Measurements from ENCODE around the gene FMNL1.

The FMNL1 gene

DNA sequence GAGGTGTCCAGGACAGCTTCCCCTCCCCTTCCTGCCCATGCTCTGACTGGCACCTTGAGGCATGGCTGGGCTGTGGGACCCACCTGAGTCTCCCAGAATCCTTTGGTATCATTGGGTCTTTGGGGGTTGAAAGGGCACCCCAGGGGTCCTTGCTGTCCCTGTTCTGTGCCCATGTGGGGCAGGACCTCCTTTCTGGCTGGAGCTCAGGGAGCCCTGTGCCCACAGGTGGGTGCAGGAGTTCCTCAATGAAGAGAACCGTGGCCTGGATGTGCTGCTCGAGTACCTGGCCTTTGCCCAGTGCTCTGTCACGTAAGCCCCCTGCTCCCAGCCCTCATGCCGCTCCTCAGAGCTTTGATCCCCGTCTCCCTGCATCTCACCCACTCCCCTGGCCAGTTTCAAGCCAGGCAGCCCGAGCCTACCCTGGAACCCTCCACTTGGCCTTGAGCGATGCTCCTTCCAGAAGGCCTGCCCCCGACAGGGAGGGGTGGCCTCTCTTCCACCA is 11.8 kb downstream of the FMNL1 start:
- Histone ChIP-seq H3K36me3 (ENCODE audit: control insufficient read depth in 4 of 4, insufficient read depth in 4 of 4, low read length in 3 of 4) (peaks cover 21 to 66% (median 52%) of the 10 kb centered on the region in 4 experiments), H3K27ac (ENCODE audit: insufficient read depth in 1 of 2, low read depth in 1 of 2, low read length in 2 of 2, poor library complexity in 1 of 2, severe bottlenecking in 2 of 2) (no peak overlapping the region), H3K9me3 (ENCODE audit: control extremely low read depth in 1 of 5, control insufficient read depth in 4 of 5, insufficient read depth in 2 of 5, low read depth in 1 of 5, low read length in 4 of 5) (no peaks in the 10 kb centered on the region), H3K4me1 (ENCODE audit: control extremely low read depth in 1 of 4, control insufficient read depth in 4 of 4, insufficient read depth in 4 of 4, low read length in 3 of 4) (peaks cover 11 to 65% (median 44%) of the 10 kb centered on the region in 4 experiments), H3K27me3 (replicated peaks in 2 of 5; ENCODE audit: control insufficient read depth in 4 of 5, insufficient read depth in 5 of 5, low read length in 4 of 5) (no peaks in the 10 kb centered on the region), H3K4me3 (ENCODE audit: control insufficient read depth in 1 of 7, extremely low read depth in 1 of 7, insufficient read depth in 4 of 7, low read depth in 2 of 7, low read length in 6 of 7) (no peak overlapping the region)
- POLR2A ChIA-PET: interaction anchor here (2.2 kb wide), 1 partner anchor 12 kb away, joined by 17 read pairs; the partner anchor contains the start of gene FMNL1
- 89% methylated on average over 8 of the region's 8 CpGs for WGBS (ENCODE audit: insufficient coverage)
- no peak for DNase-seq
- CTCF ChIA-PET: interaction anchor here (0.8 to 13.0 kb wide), 9 partner anchors 10 to 98 kb away, joined by 3 to 420 read pairs (median 6); partner anchors contain the start of genes ACBD4, FMNL1 and HEXIM1

DNA sequence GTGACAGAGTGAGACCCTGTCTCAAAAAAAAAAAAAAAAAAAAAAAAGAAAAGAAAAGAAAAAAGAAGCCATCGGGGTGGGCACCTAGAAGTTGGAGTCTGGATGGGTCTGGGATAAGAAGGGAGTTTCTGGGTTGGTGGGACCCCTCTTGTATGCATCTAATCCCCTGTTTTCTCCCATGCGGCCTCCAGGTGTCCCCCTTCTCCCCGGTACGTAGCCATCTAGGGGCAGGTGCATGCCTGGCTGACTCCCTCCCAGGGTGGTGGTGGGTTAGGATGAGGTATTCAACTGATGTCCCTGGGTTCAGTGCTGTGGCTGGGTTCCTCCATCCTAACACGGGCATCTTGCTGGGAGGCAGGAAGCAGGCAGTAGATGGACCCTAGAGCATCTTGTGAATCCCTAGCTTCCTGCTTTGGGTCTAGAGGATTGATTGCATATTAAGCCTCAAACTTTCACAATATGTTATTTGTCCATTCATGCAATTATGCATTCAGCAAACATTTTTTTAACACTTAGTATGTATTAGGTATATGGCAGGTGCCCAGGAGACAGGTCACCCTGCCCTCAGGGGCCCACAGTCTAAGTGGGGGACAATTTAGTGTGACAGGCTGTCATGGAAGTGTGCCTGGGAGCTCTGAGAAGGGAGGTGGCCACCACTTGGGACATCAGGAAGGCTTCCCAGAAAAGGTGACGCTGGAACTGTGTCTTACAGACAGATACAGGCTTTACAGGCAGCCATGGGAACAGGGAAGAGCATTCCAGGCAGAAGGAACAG is 13.1 kb downstream of the FMNL1 start:
- peak in 2 of 3 donors; percentile 63 to 64 for DNase-seq
- ChIA-PET CTCF (interaction anchor here (0.6 to 13.0 kb wide), 15 partner anchors 11 to 158 kb away, joined by 3 to 420 read pairs (median 5); partner anchors contain the start of gene FMNL1), POLR2A (interaction anchor here (1.1 to 2.3 kb wide), 3 partner anchors 9 to 28 kb away, joined by 3 to 31 read pairs (median 9); partner anchors contain the start of gene FMNL1)
- Histone ChIP-seq H3K27ac (ENCODE audit: insufficient read depth in 1 of 2, low read depth in 1 of 2, low read length in 2 of 2, poor library complexity in 1 of 2, severe bottlenecking in 2 of 2) (no peak overlapping the region), H3K4me3 (ENCODE audit: control insufficient read depth in 1 of 7, extremely low read depth in 1 of 7, insufficient read depth in 4 of 7, low read depth in 2 of 7, low read length in 6 of 7) (peak overlapping the region in 1 of 7 experiments; percentile 15), H3K27me3 (replicated peaks in 2 of 5; ENCODE audit: control insufficient read depth in 4 of 5, insufficient read depth in 5 of 5, low read length in 4 of 5) (no peaks in the 10 kb centered on the region), H3K9me3 (ENCODE audit: control extremely low read depth in 1 of 5, control insufficient read depth in 4 of 5, insufficient read depth in 2 of 5, low read depth in 1 of 5, low read length in 4 of 5) (no peaks in the 10 kb centered on the region), H3K4me1 (ENCODE audit: control extremely low read depth in 1 of 4, control insufficient read depth in 4 of 4, insufficient read depth in 4 of 4, low read length in 3 of 4) (peaks cover 11 to 52% (median 31%) of the 10 kb centered on the region in 4 experiments), H3K36me3 (ENCODE audit: control insufficient read depth in 4 of 4, insufficient read depth in 4 of 4, low read length in 3 of 4) (peaks cover 24 to 76% (median 65%) of the 10 kb centered on the region in 4 experiments)
- WGBS (ENCODE audit: insufficient coverage): 90% methylated on average over 1 of the region's 6 CpGs

DNA sequence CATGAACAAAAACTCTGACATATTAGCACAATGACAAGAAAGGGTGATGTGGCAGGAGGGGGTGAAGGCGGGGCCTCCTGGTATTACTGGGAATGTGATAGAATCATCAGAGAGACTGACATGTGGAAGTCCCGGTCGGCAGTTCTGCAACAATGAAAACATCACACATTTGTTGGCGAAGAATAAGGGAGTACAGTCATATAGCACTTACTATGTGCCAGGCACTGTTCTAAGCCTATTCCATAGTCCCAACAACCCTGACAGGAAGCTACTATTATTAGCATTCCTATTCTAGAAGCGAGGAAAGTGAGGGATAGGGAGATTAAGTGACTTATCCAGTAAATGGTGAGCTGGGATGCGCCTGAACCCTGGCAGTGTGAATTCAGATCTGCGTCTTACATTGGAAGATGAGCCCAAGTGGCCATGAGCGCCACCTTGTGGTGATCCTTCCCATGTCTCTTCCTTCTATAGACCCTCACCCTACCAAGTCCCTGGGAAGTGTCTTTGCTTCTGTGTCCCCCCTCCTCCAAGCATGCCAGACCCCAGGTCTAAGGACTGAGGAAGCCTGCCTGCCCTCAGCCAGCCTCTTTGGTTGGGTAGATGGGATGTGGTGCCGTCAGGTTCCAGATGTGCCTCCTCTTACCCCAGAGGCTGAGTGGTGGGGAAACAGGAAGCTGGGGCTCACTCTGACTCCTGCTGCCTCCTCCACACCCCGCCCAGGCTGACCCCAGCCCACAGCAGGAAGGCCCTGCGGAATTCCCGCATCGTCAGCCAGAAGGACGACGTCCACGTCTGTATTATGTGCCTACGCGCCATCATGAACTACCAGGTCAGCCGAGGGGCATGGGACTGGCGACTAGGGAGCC is 14.0 kb downstream of the FMNL1 start:
- DNase-seq: peak; percentile 82 to 90 (median 83)
- H3K4me3 ChIP-seq (ENCODE audit: control insufficient read depth in 1 of 7, extremely low read depth in 1 of 7, insufficient read depth in 4 of 7, low read depth in 2 of 7, low read length in 6 of 7): no peak overlapping the region
- WGBS (ENCODE audit: insufficient coverage): 76% methylated on average over 17 of the region's 20 CpGs
- H3K9me3 ChIP-seq (ENCODE audit: control extremely low read depth in 1 of 5, control insufficient read depth in 4 of 5, insufficient read depth in 2 of 5, low read depth in 1 of 5, low read length in 4 of 5): no peaks in the 10 kb centered on the region
- peaks cover 11 to 44% (median 23%) of the 10 kb centered on the region in 4 experiments for H3K4me1 ChIP-seq (ENCODE audit: control extremely low read depth in 1 of 4, control insufficient read depth in 4 of 4, insufficient read depth in 4 of 4, low read length in 3 of 4)
- H3K36me3 ChIP-seq (ENCODE audit: control insufficient read depth in 4 of 4, insufficient read depth in 4 of 4, low read length in 3 of 4): peaks cover 27 to 78% (median 71%) of the 10 kb centered on the region in 4 experiments
- peak overlapping the region in 1 of 2 experiments; percentile 19 for H3K27ac ChIP-seq (ENCODE audit: insufficient read depth in 1 of 2, low read depth in 1 of 2, low read length in 2 of 2, poor library complexity in 1 of 2, severe bottlenecking in 2 of 2)
- no peaks in the 10 kb centered on the region for H3K27me3 ChIP-seq (replicated peaks in 2 of 5; ENCODE audit: control insufficient read depth in 4 of 5, insufficient read depth in 5 of 5, low read length in 4 of 5)
- CTCF ChIA-PET: interaction anchor here (0.7 to 13.0 kb wide), 15 partner anchors 10 to 157 kb away, joined by 3 to 420 read pairs (median 5); partner anchors contain the start of gene FMNL1
- POLR2A ChIA-PET: interaction anchor here (1.1 to 2.3 kb wide), 3 partner anchors 10 to 27 kb away, joined by 3 to 31 read pairs (median 9); partner anchors contain the start of gene FMNL1

DNA sequence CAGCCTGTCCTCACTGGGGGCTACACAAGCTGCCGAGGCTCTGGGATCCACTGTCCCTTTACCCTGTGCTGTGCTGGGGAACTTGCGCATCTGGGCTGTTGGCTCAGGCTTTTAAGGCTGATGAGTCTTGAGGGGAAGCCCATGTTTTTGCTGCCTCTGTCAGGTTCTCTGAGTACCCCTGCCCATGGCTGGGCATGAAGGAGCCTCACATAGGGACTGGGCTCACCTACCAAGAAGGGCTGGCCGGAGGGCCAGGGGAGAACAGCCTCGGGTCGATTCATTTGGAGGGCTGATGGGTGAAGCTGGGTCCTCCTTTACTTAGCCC is 14.6 kb downstream of the FMNL1 start:
- Histone ChIP-seq H3K36me3 (ENCODE audit: control insufficient read depth in 4 of 4, insufficient read depth in 4 of 4, low read length in 3 of 4) (peaks cover 30 to 84% (median 74%) of the 10 kb centered on the region in 4 experiments), H3K9me3 (ENCODE audit: control extremely low read depth in 1 of 5, control insufficient read depth in 4 of 5, insufficient read depth in 2 of 5, low read depth in 1 of 5, low read length in 4 of 5) (no peaks in the 10 kb centered on the region), H3K27ac (ENCODE audit: insufficient read depth in 1 of 2, low read depth in 1 of 2, low read length in 2 of 2, poor library complexity in 1 of 2, severe bottlenecking in 2 of 2) (peak overlapping the region in 1 of 2 experiments; percentile 19), H3K4me3 (ENCODE audit: control insufficient read depth in 1 of 7, extremely low read depth in 1 of 7, insufficient read depth in 4 of 7, low read depth in 2 of 7, low read length in 6 of 7) (no peak overlapping the region), H3K27me3 (replicated peaks in 2 of 5; ENCODE audit: control insufficient read depth in 4 of 5, insufficient read depth in 5 of 5, low read length in 4 of 5) (no peaks in the 10 kb centered on the region), H3K4me1 (ENCODE audit: control extremely low read depth in 1 of 4, control insufficient read depth in 4 of 4, insufficient read depth in 4 of 4, low read length in 3 of 4) (peaks cover 10 to 38% (median 17%) of the 10 kb centered on the region in 4 experiments)
- WGBS (ENCODE audit: insufficient coverage): 98% methylated on average over 4 of the region's 5 CpGs
- no peak for DNase-seq
- ChIA-PET CTCF (interaction anchor here (0.6 to 13.0 kb wide), 11 partner anchors 10 to 102 kb away, joined by 3 to 420 read pairs (median 7); partner anchors contain the start of gene FMNL1), POLR2A (interaction anchor here (1.3 to 2.3 kb wide), 2 partner anchors 10 to 16 kb away, joined by 9 to 31 read pairs; partner anchors contain the start of gene FMNL1)

DNA sequence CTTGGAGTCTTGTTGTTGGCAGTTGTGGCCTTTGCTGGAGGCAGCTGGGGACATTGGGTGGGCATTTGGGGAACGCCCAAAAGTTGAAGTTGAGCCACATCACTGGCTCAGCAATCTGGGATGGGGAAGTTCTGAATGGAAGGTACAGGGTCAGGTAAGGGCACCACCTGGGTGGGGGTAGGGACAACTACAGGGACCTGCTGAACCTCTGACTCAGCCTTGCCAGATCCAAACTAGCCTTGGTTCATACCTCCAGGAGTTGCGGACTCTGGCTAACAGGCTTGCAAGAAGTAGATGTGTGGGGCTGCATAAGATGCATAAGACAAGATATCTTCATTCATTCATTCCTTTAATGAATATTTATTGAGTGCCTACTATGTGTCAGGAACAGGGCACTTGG is 16.0 kb downstream of the FMNL1 start:
- Histone ChIP-seq H3K36me3 (ENCODE audit: control insufficient read depth in 4 of 4, insufficient read depth in 4 of 4, low read length in 3 of 4) (peaks cover 31 to 86% (median 77%) of the 10 kb centered on the region in 4 experiments), H3K4me1 (ENCODE audit: control extremely low read depth in 1 of 4, control insufficient read depth in 4 of 4, insufficient read depth in 4 of 4, low read length in 3 of 4) (peaks cover 10 to 25% (median 12%) of the 10 kb centered on the region in 4 experiments), H3K27ac (ENCODE audit: insufficient read depth in 1 of 2, low read depth in 1 of 2, low read length in 2 of 2, poor library complexity in 1 of 2, severe bottlenecking in 2 of 2) (no peak overlapping the region), H3K4me3 (ENCODE audit: control insufficient read depth in 1 of 7, extremely low read depth in 1 of 7, insufficient read depth in 4 of 7, low read depth in 2 of 7, low read length in 6 of 7) (no peak overlapping the region), H3K27me3 (replicated peaks in 2 of 5; ENCODE audit: control insufficient read depth in 4 of 5, insufficient read depth in 5 of 5, low read length in 4 of 5) (no peaks in the 10 kb centered on the region), H3K9me3 (ENCODE audit: control extremely low read depth in 1 of 5, control insufficient read depth in 4 of 5, insufficient read depth in 2 of 5, low read depth in 1 of 5, low read length in 4 of 5) (no peaks in the 10 kb centered on the region)
- POLR2A ChIA-PET: interaction anchor here (0.5 kb wide), 1 partner anchor 90 kb away, joined by 3 read pairs; the partner anchor contains the start of gene HEXIM1
- no peak for DNase-seq
- CTCF ChIA-PET: interaction anchor here (4.5 to 13.0 kb wide), 2 partner anchors 8 to 17 kb away, joined by 34 to 420 read pairs; partner anchors contain the start of gene FMNL1
- WGBS (ENCODE audit: insufficient coverage): no CpG with 5 or more reads among the region's 2 CpGs

DNA sequence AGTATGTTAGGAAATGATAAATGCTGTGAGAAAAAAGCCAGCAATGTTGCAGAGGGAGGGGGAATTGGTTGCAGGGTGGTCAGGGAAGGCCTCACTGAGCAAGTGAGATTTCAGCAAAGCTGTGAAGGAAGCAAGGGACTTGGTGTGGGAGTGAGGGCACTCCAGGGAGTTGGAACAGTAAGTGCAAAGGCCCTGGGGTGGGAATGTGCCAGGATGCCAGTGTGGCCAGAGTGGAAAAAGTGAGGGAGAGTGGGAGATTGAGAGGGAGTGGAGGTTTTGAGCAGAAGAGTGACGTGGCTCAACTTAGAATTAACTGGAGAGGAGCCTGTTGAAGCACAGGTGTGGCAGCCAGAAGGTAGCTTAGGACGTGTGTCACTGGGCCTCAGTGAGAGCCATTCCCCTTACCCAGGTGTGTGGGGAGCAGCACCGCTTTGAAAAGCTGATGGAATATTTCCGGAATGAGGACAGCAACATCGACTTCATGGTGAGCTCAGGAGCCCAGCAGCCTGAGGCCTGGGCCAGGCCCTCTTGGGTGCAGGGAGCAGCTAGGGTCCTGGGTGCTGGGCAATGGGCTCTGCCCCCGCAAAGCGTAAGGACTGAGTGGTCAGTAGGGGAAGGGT is 16.6 kb downstream of the FMNL1 start:
- ChIA-PET POLR2A (no interaction called here), CTCF (interaction anchor here (0.9 to 13.0 kb wide), 6 partner anchors 8 to 147 kb away, joined by 3 to 420 read pairs (median 4); partner anchors contain the start of gene FMNL1)
- Histone ChIP-seq H3K4me1 (ENCODE audit: control extremely low read depth in 1 of 4, control insufficient read depth in 4 of 4, insufficient read depth in 4 of 4, low read length in 3 of 4) (peaks cover 10 to 21% (median 12%) of the 10 kb centered on the region in 4 experiments), H3K36me3 (ENCODE audit: control insufficient read depth in 4 of 4, insufficient read depth in 4 of 4, low read length in 3 of 4) (peaks cover 31 to 86% (median 77%) of the 10 kb centered on the region in 4 experiments), H3K4me3 (ENCODE audit: control insufficient read depth in 1 of 7, extremely low read depth in 1 of 7, insufficient read depth in 4 of 7, low read depth in 2 of 7, low read length in 6 of 7) (no peak overlapping the region), H3K9me3 (ENCODE audit: control extremely low read depth in 1 of 5, control insufficient read depth in 4 of 5, insufficient read depth in 2 of 5, low read depth in 1 of 5, low read length in 4 of 5) (no peaks in the 10 kb centered on the region), H3K27me3 (replicated peaks in 2 of 5; ENCODE audit: control insufficient read depth in 4 of 5, insufficient read depth in 5 of 5, low read length in 4 of 5) (no peaks in the 10 kb centered on the region), H3K27ac (ENCODE audit: insufficient read depth in 1 of 2, low read depth in 1 of 2, low read length in 2 of 2, poor library complexity in 1 of 2, severe bottlenecking in 2 of 2) (no peak overlapping the region)
- 97% methylated on average over 7 of the region's 7 CpGs for WGBS (ENCODE audit: insufficient coverage)
- no peak for DNase-seq
